HEK293 (cell line): ENCODE data around the gene NBPF6.
"Not testable (repeated sequence)": the region's sequence is repeated elsewhere in the genome, so short reads cannot be mapped to it uniquely, and the experiment has no call there.

Experiments used
- CTCF ChIA-PET: fragments of 350-600 bp; formaldehyde crosslinking; extraction: SDS; loops from one replicate; lab custom pipeline; 2021; ENCODE audit warnings: antibody characterized with exemption; lab: Yijun Ruan, JAX
- POLR2A ChIA-PET: fragments of 300-600 bp; formaldehyde crosslinking; extraction: SDS; loops from one replicate; lab custom pipeline; 2020; ENCODE audit warnings: antibody characterized with exemption, inconsistent platforms; lab: Yijun Ruan, JAX
- H3K27ac ChIP-seq: fragments of 200-500 bp; sonication (Bioruptor generic); 2 replicates; pipeline ENCODE4 v1.5.1; 2014; ENCODE audit warnings: low read depth, low read length, control low read depth, inconsistent platforms; ENCODE audit errors: extremely low read depth
- H3K36me3 ChIP-seq, 2 experiments: fragments of 200-500 bp in 1 of 2; sonication (Bioruptor generic) in 1 of 2; 1 replicate in 1 of 2; 2 replicates in 1 of 2; pipeline ENCODE4 v1.5.1; 2014 to 2017; ENCODE audit warnings: inconsistent platforms in 2 of 2, low read length in 2 of 2; ENCODE audit not compliant: control insufficient read depth in 2 of 2, insufficient read depth in 1 of 2
- H3K4me1 ChIP-seq: fragments of 200-500 bp; sonication (Bioruptor generic); 2 replicates; pipeline ENCODE4 v1.5.1; 2014; ENCODE audit warnings: mild to moderate bottlenecking, low read length, inconsistent platforms; ENCODE audit not compliant: control insufficient read depth, insufficient read depth
- H3K4me3 ChIP-seq: 2 replicates; pipeline ENCODE4 v1.5.1; 2011; ENCODE audit warnings: low read depth, mild to moderate bottlenecking, control low read depth, low read length, moderate library complexity
- H3K9me3 ChIP-seq: fragments of 200-500 bp; sonication (Bioruptor generic); 2 replicates; pipeline ENCODE4 v1.5.1; 2014; ENCODE audit warnings: low read depth, low read length, inconsistent platforms; ENCODE audit not compliant: control insufficient read depth, insufficient read depth

NBPF6 gene, protein sequence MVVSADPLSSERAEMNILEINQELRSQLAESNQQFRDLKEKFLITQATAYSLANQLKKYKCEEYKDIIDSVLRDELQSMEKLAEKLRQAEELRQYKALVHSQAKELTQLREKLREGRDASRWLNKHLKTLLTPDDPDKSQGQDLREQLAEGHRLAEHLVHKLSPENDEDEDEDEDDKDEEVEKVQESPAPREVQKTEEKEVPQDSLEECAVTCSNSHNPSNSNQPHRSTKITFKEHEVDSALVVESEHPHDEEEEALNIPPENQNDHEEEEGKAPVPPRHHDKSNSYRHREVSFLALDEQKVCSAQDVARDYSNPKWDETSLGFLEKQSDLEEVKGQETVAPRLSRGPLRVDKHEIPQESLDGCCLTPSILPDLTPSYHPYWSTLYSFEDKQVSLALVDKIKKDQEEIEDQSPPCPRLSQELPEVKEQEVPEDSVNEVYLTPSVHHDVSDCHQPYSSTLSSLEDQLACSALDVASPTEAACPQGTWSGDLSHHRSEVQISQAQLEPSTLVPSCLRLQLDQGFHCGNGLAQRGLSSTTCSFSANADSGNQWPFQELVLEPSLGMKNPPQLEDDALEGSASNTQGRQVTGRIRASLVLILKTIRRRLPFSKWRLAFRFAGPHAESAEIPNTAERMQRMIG

DNA sequence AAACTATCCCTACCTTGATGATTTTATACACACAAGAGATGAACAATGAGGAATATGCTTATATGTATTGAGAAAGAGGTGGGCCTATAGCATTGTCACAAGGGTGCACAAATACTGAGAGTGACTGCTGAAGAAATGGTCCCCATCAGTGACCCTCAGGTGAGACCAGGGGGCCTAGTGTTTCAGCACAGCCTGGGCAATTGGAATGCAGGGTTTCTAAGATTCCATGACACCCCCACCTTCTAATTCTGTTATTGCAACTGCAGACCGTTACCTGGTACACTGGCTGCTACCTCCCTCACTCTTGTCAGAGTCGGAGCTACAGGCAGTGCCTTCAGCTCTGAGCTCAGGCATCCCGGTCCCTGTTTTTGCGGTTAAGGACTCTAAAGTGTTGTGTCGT, at the start of gene NBPF6:
NBPF6 (plus strand) TSS at position 301 of the 400 bp plus-strand sequence. CDS start 259 bp downstream, outside the sequence.
- H3K4me3 ChIP-seq, H3K36me3 ChIP-seq, H3K27ac ChIP-seq, H3K9me3 ChIP-seq, CTCF ChIA-PET, H3K4me1 ChIP-seq, POLR2A ChIA-PET: not testable (repeated sequence)

DNA sequence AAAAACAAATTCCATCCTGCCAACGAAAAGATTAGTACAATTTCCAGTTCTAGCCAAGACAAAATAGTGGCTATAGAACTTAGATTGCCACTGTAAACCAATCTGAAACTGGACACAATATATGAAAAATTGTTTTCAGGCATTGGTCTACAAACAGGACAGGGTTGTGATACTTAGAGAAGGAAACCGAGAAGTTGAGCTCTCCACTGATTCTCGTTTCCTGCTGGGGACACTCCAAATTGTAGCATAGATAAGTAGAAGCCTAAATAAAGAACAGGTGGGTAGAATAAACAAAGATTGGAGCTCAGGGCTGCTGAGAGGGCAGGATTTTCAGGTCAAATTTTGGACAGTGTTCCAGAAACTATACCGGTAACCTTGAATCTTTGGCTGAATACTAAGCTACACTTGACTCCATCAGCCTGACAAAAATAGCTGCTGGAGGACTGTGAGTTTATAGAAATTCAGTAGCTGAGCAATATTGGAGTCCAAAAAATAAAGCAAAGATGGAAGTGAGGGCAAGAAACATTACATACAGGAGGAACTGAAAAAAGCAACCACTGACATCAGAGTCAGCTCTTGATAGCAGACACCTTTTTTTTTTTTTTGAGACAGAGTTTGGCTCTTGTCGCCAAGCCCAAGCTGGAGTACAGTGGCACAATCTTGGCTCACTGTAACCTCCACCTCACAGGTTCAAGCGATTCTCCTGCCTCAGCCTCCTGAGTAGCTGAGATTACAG, 38.9 kb upstream of the NBPF6 start:
- H3K4me1 ChIP-seq, H3K27ac ChIP-seq, H3K36me3 ChIP-seq, CTCF ChIA-PET, H3K9me3 ChIP-seq, H3K4me3 ChIP-seq, POLR2A ChIA-PET: not testable (repeated sequence)

DNA sequence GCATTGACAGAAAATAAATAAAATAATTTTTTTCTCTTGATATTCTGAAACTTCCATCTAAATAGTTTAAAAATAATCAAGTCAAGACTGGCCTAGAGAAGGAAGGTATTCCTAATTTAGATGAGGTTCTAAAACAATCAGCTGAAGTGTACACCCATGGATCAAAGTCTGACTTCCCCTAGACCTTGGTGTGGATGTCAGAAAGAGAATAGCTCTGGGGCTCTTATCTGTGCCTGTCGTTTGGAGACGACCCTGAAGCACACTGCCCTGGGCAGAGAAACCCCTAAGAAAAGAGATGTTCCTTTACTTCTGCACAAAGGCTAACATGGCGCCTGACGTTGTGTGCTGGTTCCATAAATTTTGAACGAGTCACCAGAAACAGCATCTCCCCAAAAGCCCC, 30.0 kb upstream of the NBPF6 start:
- H3K4me3 ChIP-seq, POLR2A ChIA-PET, CTCF ChIA-PET, H3K9me3 ChIP-seq, H3K27ac ChIP-seq, H3K4me1 ChIP-seq, H3K36me3 ChIP-seq: not testable (repeated sequence)

DNA sequence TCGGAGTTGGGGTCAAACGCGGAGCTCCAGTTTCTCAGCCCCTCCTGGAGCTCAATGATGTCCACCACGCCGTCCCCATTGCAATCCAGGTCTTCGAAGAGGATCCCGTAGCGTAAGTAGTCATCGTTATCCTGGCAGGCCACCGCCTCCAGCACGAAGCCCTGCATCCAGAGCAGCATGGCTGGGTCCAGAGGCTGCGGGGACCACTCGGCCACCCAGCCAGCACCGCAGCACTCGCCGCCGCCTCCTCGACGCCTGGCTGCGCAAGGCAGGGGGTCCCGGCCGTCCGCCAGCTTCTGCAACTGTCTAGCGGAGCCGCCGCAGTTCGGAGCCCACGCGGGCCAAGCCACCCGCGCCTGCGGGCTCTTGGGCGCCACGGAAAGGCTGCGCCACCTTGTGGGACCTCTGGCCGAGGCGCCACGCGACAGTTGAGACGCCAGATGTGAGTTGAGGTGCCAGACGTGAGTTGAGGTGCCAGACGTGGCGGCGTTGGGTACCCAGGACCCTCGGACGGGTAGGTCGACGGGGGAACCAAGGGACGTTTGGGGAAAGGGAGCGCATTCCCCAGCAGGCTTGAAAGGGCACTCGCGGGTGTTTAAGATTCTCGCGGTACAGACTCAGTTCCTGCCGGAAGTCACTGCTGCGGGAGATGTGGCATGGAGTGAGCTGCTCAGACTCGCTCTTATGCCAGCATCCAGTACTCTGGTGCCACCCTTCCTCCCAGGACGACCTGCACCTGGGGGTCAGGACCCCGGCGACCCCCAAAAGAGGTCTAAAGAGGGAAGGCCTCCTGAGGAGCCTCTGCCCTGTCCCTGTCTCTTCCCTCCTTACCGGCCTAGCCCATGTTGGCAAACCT, 28.9 kb upstream of the NBPF6 start:
- H3K27ac ChIP-seq, H3K4me1 ChIP-seq, H3K4me3 ChIP-seq, H3K36me3 ChIP-seq, POLR2A ChIA-PET, CTCF ChIA-PET, H3K9me3 ChIP-seq: not testable (repeated sequence)

DNA sequence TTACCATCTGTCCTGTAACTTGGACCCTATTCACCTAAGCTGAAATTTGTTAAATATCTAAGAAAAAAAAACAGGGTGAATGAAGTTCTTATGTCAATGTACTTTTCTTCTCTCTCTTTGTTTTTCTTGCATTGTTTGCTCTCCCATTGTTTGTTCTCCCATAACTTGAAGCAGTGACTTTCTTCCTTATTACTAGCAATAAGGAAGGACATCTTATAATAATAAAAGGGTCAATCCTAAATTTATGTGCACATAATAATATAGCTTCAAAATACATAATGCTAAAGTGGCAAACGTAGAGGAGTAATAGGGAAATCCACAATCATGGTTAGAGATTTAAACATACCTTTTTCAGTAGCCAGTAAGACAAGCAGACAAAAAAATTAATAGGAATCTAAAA, 23.3 kb upstream of the NBPF6 start:
- H3K9me3 ChIP-seq, H3K4me3 ChIP-seq, H3K4me1 ChIP-seq, CTCF ChIA-PET, POLR2A ChIA-PET, H3K27ac ChIP-seq, H3K36me3 ChIP-seq: not testable (repeated sequence)

DNA sequence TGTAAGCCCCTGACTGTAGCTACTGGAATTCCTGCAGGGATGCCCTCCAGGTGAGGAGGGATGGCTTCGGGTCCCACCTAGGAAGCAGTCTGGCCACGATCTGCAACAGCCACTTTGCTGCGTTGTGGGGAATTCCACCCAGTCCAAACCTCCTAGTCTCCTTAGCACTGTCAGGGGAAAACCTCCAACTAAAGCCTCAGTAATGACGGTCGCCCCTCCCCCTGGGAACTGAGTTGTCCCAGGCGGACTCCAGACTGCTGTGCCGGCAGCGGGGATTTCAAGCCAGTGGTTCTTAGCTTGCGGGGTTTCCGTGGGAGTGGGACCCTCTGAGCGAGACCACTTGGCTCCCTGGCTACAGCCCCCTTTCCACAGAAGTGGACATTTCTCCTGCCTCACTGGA, 18.1 kb upstream of the NBPF6 start:
- H3K36me3 ChIP-seq, H3K27ac ChIP-seq, H3K9me3 ChIP-seq, H3K4me3 ChIP-seq, CTCF ChIA-PET, H3K4me1 ChIP-seq, POLR2A ChIA-PET: not testable (repeated sequence)

DNA sequence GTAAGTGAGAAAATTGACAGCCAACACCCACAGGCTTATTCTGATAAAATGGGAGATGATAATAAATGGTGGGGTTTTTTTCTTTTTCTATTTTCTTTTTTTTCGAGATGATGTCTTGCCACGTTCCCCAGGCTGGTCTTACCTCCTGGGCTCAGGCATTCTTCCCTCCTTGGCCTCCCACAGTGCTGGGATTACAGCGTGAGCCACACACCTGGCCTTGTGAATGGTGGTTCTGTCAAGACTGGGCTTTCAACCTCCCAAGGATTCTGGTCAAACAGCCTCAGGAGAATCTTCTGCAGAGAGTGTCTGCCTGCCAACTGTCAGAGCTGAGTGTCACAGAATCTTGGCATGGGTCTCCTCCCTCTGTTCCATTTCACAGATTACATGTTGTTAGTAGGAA, 16.7 kb upstream of the NBPF6 start:
- CTCF ChIA-PET, H3K36me3 ChIP-seq, H3K9me3 ChIP-seq, POLR2A ChIA-PET, H3K4me1 ChIP-seq, H3K27ac ChIP-seq, H3K4me3 ChIP-seq: not testable (repeated sequence)

DNA sequence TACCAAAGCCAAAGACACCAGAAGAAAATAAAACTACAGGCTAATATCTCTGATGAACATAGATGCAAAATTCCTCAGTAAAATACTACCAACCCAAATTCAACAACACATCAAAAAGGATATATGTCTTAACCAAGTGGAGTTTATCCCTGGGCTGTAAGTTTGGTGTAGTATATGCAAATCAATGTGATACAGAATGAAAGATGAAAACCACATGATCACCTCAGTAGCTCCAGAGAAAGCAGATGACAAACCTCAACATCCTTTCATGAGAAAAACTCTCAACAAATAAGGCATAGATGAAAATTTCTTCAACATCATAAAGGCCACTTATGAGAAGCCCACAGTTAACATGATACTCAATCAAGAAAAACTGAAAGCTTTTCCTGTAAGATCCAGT, 11.6 kb upstream of the NBPF6 start:
- H3K4me3 ChIP-seq, H3K27ac ChIP-seq, POLR2A ChIA-PET, H3K9me3 ChIP-seq, H3K4me1 ChIP-seq, H3K36me3 ChIP-seq, CTCF ChIA-PET: not testable (repeated sequence)

DNA sequence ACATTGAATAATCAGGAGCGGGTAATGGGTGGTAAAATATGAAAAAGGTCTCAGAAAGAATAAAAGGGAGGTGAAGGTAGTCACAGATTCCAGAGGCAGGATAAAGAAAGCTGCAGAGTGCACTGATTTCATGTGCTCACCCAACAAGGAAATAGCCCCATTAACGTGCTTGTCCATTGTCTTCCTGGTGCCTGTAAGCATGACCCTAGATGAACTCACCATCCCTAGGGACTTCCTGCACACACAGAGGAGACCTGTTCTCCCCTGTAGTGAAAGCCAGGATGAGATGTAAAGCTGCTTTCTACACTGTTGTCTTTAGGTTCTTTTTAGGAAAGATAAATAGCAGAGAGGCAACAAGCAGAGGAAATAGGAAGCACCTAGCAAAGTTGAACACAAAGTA, 4.4 kb downstream of the NBPF6 start:
- CTCF ChIA-PET, POLR2A ChIA-PET, H3K4me3 ChIP-seq, H3K9me3 ChIP-seq, H3K4me1 ChIP-seq, H3K36me3 ChIP-seq, H3K27ac ChIP-seq: not testable (repeated sequence)

DNA sequence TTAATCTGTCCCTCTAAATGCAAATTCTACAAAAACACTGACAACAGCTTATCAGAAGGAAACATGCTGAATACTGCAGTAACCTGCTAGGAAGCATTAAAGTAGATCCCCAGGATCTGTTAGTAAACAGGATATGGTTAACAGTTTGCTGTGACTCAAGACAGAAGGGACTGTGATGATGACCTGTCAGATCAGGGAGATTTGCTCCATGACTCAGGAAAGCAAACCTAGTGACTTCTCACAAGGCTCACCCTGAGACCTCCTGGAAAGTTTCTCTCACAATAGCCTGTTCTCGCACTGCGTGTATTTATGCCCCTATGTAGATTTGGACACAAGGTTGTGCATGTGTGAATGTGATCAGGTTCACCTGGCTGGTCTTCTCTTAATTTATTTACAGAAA, 8.5 kb downstream of the NBPF6 start:
- H3K4me3 ChIP-seq, H3K36me3 ChIP-seq, H3K27ac ChIP-seq, POLR2A ChIA-PET, CTCF ChIA-PET, H3K4me1 ChIP-seq, H3K9me3 ChIP-seq: not testable (repeated sequence)
